Measurements from ENCODE around the gene NTHL1. TPM values are rescaled to one million over a fixed set of nuclear protein-coding genes. Genes with fewer than 3 reads are reported as not detected.

The NTHL1 gene
- total and polyA plus RNA-seq, 9 of the 15 experiments (the other 6 are each of a cell fraction or from before 2014, with no cell fraction given), result 1.1 to 58.8 (median 17.6) TPM

GRCh38 chr16:2027024-2028010 is 20.3 kb downstream of the NTHL1 start (continued):
- TF ChIP-seq POLR2G (IDR thresholded peaks at IDR 0.05; ENCODE audit: low read depth, low read length), result peak; percentile 47; the same call in 1 of the 2 replicates
- TF ChIP-seq MYNN (IDR thresholded peaks at IDR 0.05), result 0 out of 2 replicates have a peak, but pooled peaks have one; percentile 36
- TF ChIP-seq MYNN (CRISPR knock-in tag; IDR thresholded peaks at IDR 0.05), result no peak
- TF ChIP-seq CTBP1 (IDR thresholded peaks at IDR 0.05; ENCODE audit: borderline replicate concordance), result peak; percentile 21; the same call in 1 of the 2 replicates
- no peak for TF ChIP-seq NR2C2 (CRISPR knock-in tag; IDR thresholded peaks at IDR 0.05)
- TF ChIP-seq NR2C2 (tag; IDR thresholded peaks at IDR 0.05), result peak; percentile 51; the same call in 1 of the 2 replicates
- peak in 1 of 2 experiments; percentile 83 for TF ChIP-seq E2F6 (IDR thresholded peaks at IDR 0.05; ENCODE audit: borderline replicate concordance in 1 of 2, extremely low read depth in 1 of 2, insufficient read depth in 1 of 2, insufficient read length in 1 of 2, low read depth in 1 of 2, low read length in 1 of 2, poor library complexity in 1 of 2, severe bottlenecking in 1 of 2)
- TF ChIP-seq ZKSCAN3 (CRISPR knock-in tag; IDR thresholded peaks at IDR 0.05), result no peak
- TF ChIP-seq KDM1A (IDR thresholded peaks at IDR 0.05), result peak in 1 of 2 experiments; percentile 100; a peak in 2 of 4 replicates
- peak; percentile 4 for TF ChIP-seq HNRNPLL (IDR thresholded peaks at IDR 0.05; ENCODE audit: low read depth, low read length, poor library complexity, severe bottlenecking)
- TF ChIP-seq CBFA2T3 (IDR thresholded peaks at IDR 0.05), result peak; percentile 33; the same call in 1 of the 2 replicates
- TF ChIP-seq KDM5B (IDR thresholded peaks at IDR 0.05; ENCODE audit: insufficient replicate concordance, low read depth, low read length), result peak; percentile 14
- TF ChIP-seq ZNF398 (CRISPR knock-in tag; IDR thresholded peaks at IDR 0.05), result no peak
- peak; percentile 50; the same call in 1 of the 2 replicates for TF ChIP-seq HDAC2 (IDR thresholded peaks at IDR 0.05)
- peak; percentile 71 for TF ChIP-seq VEZF1 (CRISPR knock-in tag; IDR thresholded peaks at IDR 0.05)
- TF ChIP-seq STAT6 (CRISPR knock-in tag; IDR thresholded peaks at IDR 0.05), result no peak
- no peak for TF ChIP-seq USF2 (CRISPR knock-in tag; IDR thresholded peaks at IDR 0.05)
- TF ChIP-seq CCNT2 (IDR thresholded peaks at IDR 0.05; ENCODE audit: borderline replicate concordance, extremely low read depth, insufficient read length, low read depth, low read length), result peak; percentile 8

All from K562 (cell line).